GM23338 (cell line): ENCODE results near the gene CCDC169.

Experiments used
- CREB1 ChIP-seq: fragments of 250-450 bp; sonication (Bioruptor Pico); IDR thresholded peaks from 2 replicates; pipeline ENCODE4 v1.5.0; 2020; ENCODE audit warnings: low read depth, mild to moderate bottlenecking, moderate library complexity
- CTCF ChIP-seq, 2 experiments: fragments of 200-600 bp in 1 of 2; sonication (generic) in 1 of 2; conservative IDR thresholded peaks; 2 replicates each; pipeline versions ENCODE4 v1.5.1 to v1.6.1; 2016 to 2017; ENCODE audit warnings: antibody characterized with exemption in 2 of 2, low read depth in 2 of 2, mild to moderate bottlenecking in 2 of 2, moderate library complexity in 1 of 2
- EZH2 ChIP-seq: fragments of 200-600 bp; sonication (generic); IDR thresholded peaks from one replicate; pipeline ENCODE4 v1.8.0; 2017; ENCODE audit warnings: antibody characterized with exemption, mild to moderate bottlenecking, low read depth; ENCODE audit not compliant: unreplicated experiment
- EZH2phosphoT487 ChIP-seq: fragments of 200-600 bp; sonication (generic); IDR thresholded peaks from one replicate; pipeline ENCODE4 v1.8.1; 2018; ENCODE audit warnings: antibody characterized with exemption; ENCODE audit not compliant: unreplicated experiment
- JUNB ChIP-seq: IDR thresholded peaks from one replicate; pipeline ENCODE4 v1.6.1; 2016; ENCODE audit warnings: antibody characterized with exemption; ENCODE audit not compliant: unreplicated experiment
- POLR2AphosphoS5 ChIP-seq: IDR thresholded peaks from 2 replicates; pipeline ENCODE4 v1.6.1; 2016; ENCODE audit warnings: antibody characterized with exemption, low read depth
- REST ChIP-seq: IDR thresholded peaks from one replicate; pipeline ENCODE4 v1.6.1; 2018; ENCODE audit warnings: antibody characterized with exemption; ENCODE audit not compliant: unreplicated experiment
- STAT1 ChIP-seq: IDR thresholded peaks from one replicate; pipeline ENCODE4 v1.6.1; 2016; ENCODE audit warnings: antibody characterized with exemption; ENCODE audit not compliant: unreplicated experiment
- ZNF114 ChIP-seq: fragments of 250-450 bp; sonication (Bioruptor Pico); IDR thresholded peaks from 2 replicates; pipeline ENCODE4 v1.5.0; 2020; ENCODE audit warnings: mild to moderate bottlenecking, moderate library complexity
- ZNF462 ChIP-seq: fragments of 250-450 bp; sonication (Bioruptor Pico); IDR thresholded peaks from 2 replicates; pipeline ENCODE4 v1.5.0; 2020; ENCODE audit warnings: mild to moderate bottlenecking, moderate library complexity

GRCh38 chr13:36343766-36344165 is 46.2 kb upstream of the CCDC169 start:
- TF ChIP-seq CTCF (conservative IDR thresholded peaks at IDR 0.05; ENCODE audit: low read depth in 2 of 2) (no peak), POLR2AphosphoS5 (no peak), EZH2phosphoT487 (no peak), REST (no peak), EZH2 (no peak), ZNF114 (no peak), JUNB (no peak), ZNF462 (CRISPR knock-in tag) (no peak), STAT1 (no peak), CREB1 (CRISPR knock-in tag) (no peak)
